HCT116 (cell line): ENCODE data around the gene NRXN2. TPM values are rescaled to one million over a fixed set of nuclear protein-coding genes. Genes with fewer than 3 reads are reported as not detected.

Experiments used
- ATAC-seq: fragments of 200-7000 bp; cut with Tn5 transposase; 2 replicates; pipeline ENCODE4 v1.9.1; 2020; ENCODE audit warnings: mild to moderate bottlenecking, moderate library complexity
- BruUV-seq: library from RNA; stranded (reverse); fragments of 400-500 nt; replicated peaks from 2 replicates; lab custom pipeline; 2021; lab: Mats Ljungman, UMichigan
- CTCF ChIA-PET: fragments of 300-600 bp; sonication (Branson Sonifier 250); formaldehyde crosslinking; loops from one replicate; lab custom pipeline; 2021; ENCODE audit warnings: antibody characterized with exemption; lab: Charles Lee
- POLR2A ChIA-PET: fragments of 300-600, 350-600 bp; sonication (Branson Sonifier 250); formaldehyde crosslinking; loops from one replicate; lab custom pipeline; 2021; ENCODE audit warnings: antibody characterized with exemption; lab: Charles Lee
- RAD21 ChIA-PET, 2 experiments: fragments of 300-600 bp; sonication (Branson Sonifier 250); formaldehyde crosslinking; loops; one replicate each; lab custom pipeline; 2023; ENCODE audit warnings: low total read pairs in 2 of 2; ENCODE audit not compliant: uncharacterized antibody in 2 of 2, unreplicated experiment in 2 of 2, low non-redundant PET in 1 of 2; lab: Charles Lee
- DNase-seq: peaks from one replicate; pipeline ENCODE4 v3.0.0-alpha.2; 2010; ENCODE audit warnings: low read depth, low spot score
- H2AFZ ChIP-seq: fragments of 200-600 bp; shearing (Covaris generic), sonication (generic); 2 replicates; pipeline ENCODE4 v1.6.1; 2017; ENCODE audit warnings: low read depth, mixed run types, mixed read lengths, antibody characterized with exemption, low read length; ENCODE audit not compliant: poor library complexity, severe bottlenecking
- H3K27ac ChIP-seq: 2 replicates; pipeline ENCODE4 v1.5.1; 2012; ENCODE audit warnings: low read depth, low read length
- H3K27me3 ChIP-seq: fragments of 200-600 bp; sonication (generic); 2 replicates; pipeline ENCODE4 v1.6.1; 2016; ENCODE audit warnings: mixed run types, low read length, mixed read lengths; ENCODE audit not compliant: insufficient read depth
- H3K36me3 ChIP-seq, 2 experiments: fragments of 200-500 bp in 1 of 2; fragments of 200-600 bp in 1 of 2; sonication (Bioruptor generic) in 1 of 2; sonication (generic) in 1 of 2; 2 replicates each; pipeline versions ENCODE4 v1.5.1 to v1.6.1; 2014 to 2016; ENCODE audit warnings: low read length in 2 of 2, inconsistent platforms in 1 of 2, mixed read lengths in 1 of 2, mixed run types in 1 of 2; ENCODE audit not compliant: insufficient read depth in 2 of 2, control insufficient read depth in 1 of 2
- H3K4me1 ChIP-seq, 2 experiments: fragments of 200-600 bp in 1 of 2; sonication (generic) in 1 of 2; 2 replicates each; pipeline versions ENCODE4 v1.5.1 to v1.6.1; 2012 to 2017; ENCODE audit warnings: low read length in 2 of 2, inconsistent platforms in 1 of 2, mild to moderate bottlenecking in 1 of 2, mixed read lengths in 1 of 2, mixed run types in 1 of 2, moderate library complexity in 1 of 2; ENCODE audit not compliant: insufficient read depth in 2 of 2, control insufficient read depth in 1 of 2
- H3K4me2 ChIP-seq: fragments of 200-600 bp; sonication (generic); 2 replicates; pipeline ENCODE4 v1.6.1; 2017; ENCODE audit warnings: mixed run types, low read length, mixed read lengths
- H3K4me3 ChIP-seq, 2 experiments: fragments of 200-600 bp in 1 of 2; sonication (generic) in 1 of 2; replicated peaks in 1 of 2; 2 replicates each; pipeline ENCODE4 v1.5.1; 2011 to 2016; ENCODE audit warnings: low read length in 2 of 2, control low read depth in 1 of 2, low read depth in 1 of 2, mild to moderate bottlenecking in 1 of 2, mixed read lengths in 1 of 2, mixed run types in 1 of 2
- H3K79me2 ChIP-seq: fragments of 200-600 bp; sonication (generic); 2 replicates; pipeline ENCODE4 v1.6.1; 2017; ENCODE audit warnings: mild to moderate bottlenecking, mixed run types, low read length, moderate library complexity, mixed read lengths; ENCODE audit not compliant: insufficient read depth
- H3K9ac ChIP-seq: fragments of 200-600 bp; sonication (generic); 2 replicates; pipeline ENCODE4 v1.6.1; 2016; ENCODE audit warnings: low read length, mixed read lengths
- H3K9me2 ChIP-seq: fragments of 200-600 bp; sonication (generic), shearing (Covaris generic); 2 replicates; pipeline ENCODE4 v1.6.1; 2017; ENCODE audit warnings: mixed run types, mild to moderate bottlenecking, moderate library complexity; ENCODE audit not compliant: insufficient read depth
- H3K9me3 ChIP-seq, 2 experiments: fragments of 200-500 bp in 1 of 2; fragments of 200-600 bp in 1 of 2; sonication (Bioruptor generic) in 1 of 2; sonication (generic) in 1 of 2; 2 replicates each; pipeline ENCODE4 v1.6.1; 2014 to 2017; ENCODE audit warnings: low read length in 2 of 2, mixed read lengths in 2 of 2, inconsistent platforms in 1 of 2, low read depth in 1 of 2, mild to moderate bottlenecking in 1 of 2, mixed run types in 1 of 2, moderate library complexity in 1 of 2; ENCODE audit not compliant: control insufficient read depth in 1 of 2, insufficient read depth in 1 of 2
- H4K20me1 ChIP-seq: fragments of 200-600 bp; sonication (generic), shearing (Covaris generic); 2 replicates; pipeline ENCODE4 v1.6.1; 2017; ENCODE audit warnings: mixed run types, mild to moderate bottlenecking, moderate library complexity; ENCODE audit not compliant: insufficient read depth
- ATF3 ChIP-seq: IDR thresholded peaks from 2 replicates; pipeline ENCODE4 v1.6.1; 2012
- CBX3 ChIP-seq: IDR thresholded peaks from 2 replicates; pipeline ENCODE4 v1.6.1; 2012; ENCODE audit warnings: low read depth
- EGR1 ChIP-seq: IDR thresholded peaks from 2 replicates; pipeline ENCODE4 v1.6.1; 2012; ENCODE audit warnings: low read depth
- POLR2AphosphoS5 ChIP-seq: IDR thresholded peaks from 2 replicates; pipeline ENCODE4 v1.6.1; 2011; ENCODE audit warnings: mild to moderate bottlenecking, low read depth, low read length, moderate library complexity
- RAD21 ChIP-seq: IDR thresholded peaks from 2 replicates; pipeline ENCODE4 v1.6.1; 2012; ENCODE audit warnings: low read depth, mild to moderate bottlenecking
- REST ChIP-seq: IDR thresholded peaks from 2 replicates; pipeline ENCODE4 v1.6.1; 2012; ENCODE audit warnings: low read depth
- SP1 ChIP-seq: IDR thresholded peaks from 2 replicates; pipeline ENCODE4 v1.6.1; 2012; ENCODE audit warnings: low read depth
- SRF ChIP-seq: IDR thresholded peaks from 2 replicates; pipeline ENCODE4 v1.6.1; 2012; ENCODE audit warnings: low read depth
- YY1 ChIP-seq: IDR thresholded peaks from 2 replicates; pipeline ENCODE4 v1.6.1; 2011; ENCODE audit warnings: low read length, low read depth, moderate library complexity, mild to moderate bottlenecking; ENCODE audit not compliant: insufficient replicate concordance; ENCODE audit errors: extremely low read depth
- ZFX ChIP-seq: fragments of 450-650 bp; IDR thresholded peaks from 2 replicates; pipeline ENCODE4 v1.6.1; 2017
- intact Hi-C: fragments of 100-400 bp; cut with micrococcal nuclease; formaldehyde crosslinking; loops from 2 replicates; pipeline ENCODE4 v1.10.0; 2022
- total RNA-seq: library from RNA; stranded (reverse); gene quantifications from one replicate; pipeline ENCODE4 v1.2.1, GENCODE V29; 2021; ENCODE audit not compliant: unreplicated experiment
- TF ChIP-seq, protein P1 (sequence below): IDR thresholded peaks from 2 replicates; pipeline ENCODE4 v1.6.1; 2012

Gene NRXN2
- total RNA-seq, 1 experiment from 2014 or later, result 1.5 TPM

DNA sequence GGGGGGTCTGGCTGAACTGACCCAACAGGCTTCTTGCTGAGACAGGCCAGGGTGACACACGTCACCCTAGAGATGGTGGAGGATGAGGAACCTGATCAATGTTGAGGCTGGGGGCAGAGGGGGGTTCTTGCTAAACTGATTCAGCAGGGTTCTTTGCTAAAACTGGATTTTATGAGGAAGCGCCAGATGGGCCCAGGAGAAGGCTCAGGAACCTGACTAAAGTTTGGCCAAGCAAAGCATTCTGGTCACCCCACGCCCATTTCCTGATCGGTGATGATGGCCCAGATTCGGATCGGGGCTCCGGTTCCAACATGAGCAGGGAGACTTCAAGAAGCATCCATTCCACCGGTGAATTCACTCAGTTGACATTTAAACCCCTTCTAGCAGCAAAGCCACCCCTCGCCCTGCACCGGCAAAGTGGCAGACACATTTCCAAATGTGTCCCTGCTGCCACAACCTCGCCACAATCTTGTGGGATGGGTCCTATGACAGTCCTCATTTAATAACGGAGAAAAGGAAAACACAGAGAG, 166.2 kb downstream of the NRXN2 start:
- TF ChIP-seq REST (no peak), RAD21 (no peak), CBX3 (no peak), SRF (no peak), SP1 (no peak), ZFX (no peak), ATF3 (no peak), YY1 (no peak), EGR1 (no peak), POLR2AphosphoS5 (no peak)
- TF ChIP-seq, protein P1, sequence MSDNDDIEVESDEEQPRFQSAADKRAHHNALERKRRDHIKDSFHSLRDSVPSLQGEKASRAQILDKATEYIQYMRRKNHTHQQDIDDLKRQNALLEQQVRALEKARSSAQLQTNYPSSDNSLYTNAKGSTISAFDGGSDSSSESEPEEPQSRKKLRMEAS, result no peak
- no peaks in the 10 kb centered on the region for H3K9me2 ChIP-seq
- H3K27ac ChIP-seq, result no peak overlapping the region
- no peak for ATAC-seq
- H3K79me2 ChIP-seq, result no peaks in the 10 kb centered on the region
- no peak overlapping the region for H3K4me2 ChIP-seq
- no peak for DNase-seq
- H4K20me1 ChIP-seq, result no peaks in the 10 kb centered on the region
- BruUV-seq, result no TSS peak
- ChIA-PET RAD21 (no interaction called here), POLR2A (no interaction called here), CTCF (interaction anchor here (1.0 kb wide), 1 partner anchor 93 kb away, joined by 3 read pairs; no protein-coding TSS in a partner anchor)
- H3K4me3 ChIP-seq, result no peak overlapping the region
- no peaks in the 10 kb centered on the region for H3K36me3 ChIP-seq
- no peaks in the 10 kb centered on the region; a peak in 1 of 4 replicates for H3K4me1 ChIP-seq
- no peak overlapping the region for H2AFZ ChIP-seq
- intact Hi-C loops, result no loop called here
- H3K27me3 ChIP-seq, result no peaks in the 10 kb centered on the region
- H3K9me3 ChIP-seq, result no peaks in the 10 kb centered on the region
- no peak overlapping the region for H3K9ac ChIP-seq

Other genes starting within 250 kb of the NRXN2 start
- gene SLC22A11, start 167.3 kb downstream of the NRXN2 start, total RNA-seq, result not detected
- gene SLC22A12, start 132.0 kb downstream of the NRXN2 start, total RNA-seq, result not detected
- 12.8 TPM for gene RASGRP2, start 20.9 kb upstream of the NRXN2 start, total RNA-seq
- gene PYGM, start 36.8 kb upstream of the NRXN2 start, total RNA-seq, result 1.7 TPM
- 403 TPM for gene SF1, start 55.3 kb upstream of the NRXN2 start, total RNA-seq
- 44.2 TPM for gene MAP4K2, start 80.0 kb upstream of the NRXN2 start, total RNA-seq
- gene MEN1, start 87.4 kb upstream of the NRXN2 start, total RNA-seq, result 62.1 TPM
- 30.1 TPM for gene CDC42BPG, start 121.5 kb upstream of the NRXN2 start, total RNA-seq
- 48.1 TPM for gene EHD1, start 155.4 kb upstream of the NRXN2 start, total RNA-seq
- gene ATG2A, start 194.0 kb upstream of the NRXN2 start, total RNA-seq, result 24.7 TPM
- gene PPP2R5B, start 201.5 kb upstream of the NRXN2 start, total RNA-seq, result 10.9 TPM
- not detected for gene GPHA2, start 212.7 kb upstream of the NRXN2 start, total RNA-seq
- gene MAJIN, start 248.9 kb upstream of the NRXN2 start, total RNA-seq, result not detected